ENCODE results near the gene MTMR3.

The MTMR3 gene

GRCh38 chr22:29917052-29917902 lies 34.3 kb downstream of the MTMR3 start:
- DNase-seq, result no peak

GRCh38 chr22:29925402-29925801 lies 42.4 kb downstream of the MTMR3 start:
- DNase-seq, result no peak

- DNase-seq, result no peak
These were observed 43.1 kb downstream of the MTMR3 start for GRCh38 chr22:29926057-29926456.

GRCh38 chr22:29932136-29932535 lies 49.2 kb downstream of the MTMR3 start:
- DNase-seq, result no peak

GRCh38 chr22:29933619-29934018 lies 50.6 kb downstream of the MTMR3 start:
- no peak for DNase-seq

- DNase-seq, result no peak
These were observed 51.6 kb downstream of the MTMR3 start for GRCh38 chr22:29934596-29934995.

GRCh38 chr22:29936186-29936585 lies 53.2 kb downstream of the MTMR3 start:
- DNase-seq, result no peak

GRCh38 chr22:29937940-29938693 lies 55.1 kb downstream of the MTMR3 start:
- DNase-seq, result no peak

GRCh38 chr22:29940526-29940925 lies 57.6 kb downstream of the MTMR3 start:
- DNase-seq, result no peak

- DNase-seq, result no peak
These were observed 61.4 kb downstream of the MTMR3 start for GRCh38 chr22:29944339-29944738.

- no peak for DNase-seq
These were observed 62.5 kb downstream of the MTMR3 start for GRCh38 chr22:29945435-29945834.

- DNase-seq, result no peak
These were observed 63.2 kb downstream of the MTMR3 start for GRCh38 chr22:29946220-29946619.

GRCh38 chr22:29947410-29948384 lies 64.7 kb downstream of the MTMR3 start:
- DNase-seq, result no peak

- DNase-seq, result no peak
These were observed 65.4 kb downstream of the MTMR3 start for GRCh38 chr22:29948385-29948769.

GRCh38 chr22:29949872-29950271 lies 66.9 kb downstream of the MTMR3 start:
- no peak for DNase-seq

- DNase-seq, result no peak
These were observed 68.9 kb downstream of the MTMR3 start for GRCh38 chr22:29951791-29952413.

- DNase-seq, result no peak
These were observed 71.4 kb downstream of the MTMR3 start for GRCh38 chr22:29954203-29954855.

- no peak for DNase-seq
These were observed 73.7 kb downstream of the MTMR3 start for GRCh38 chr22:29956680-29957079.

GRCh38 chr22:29958170-29958569 lies 75.2 kb downstream of the MTMR3 start:
- no peak for DNase-seq

- no peak for DNase-seq
These were observed 81.8 kb downstream of the MTMR3 start for GRCh38 chr22:29964776-29965175.

GRCh38 chr22:29967461-29967860 lies 84.5 kb downstream of the MTMR3 start:
- DNase-seq, result no peak

GRCh38 chr22:29971607-29972006 lies 88.6 kb downstream of the MTMR3 start:
- DNase-seq, result no peak

Data from midbrain (tissue), 1 donor.